Left ventricle myocardium inferior (tissue), 1 donor: ENCODE data around the gene RFC2. TPM values are rescaled to one million over a fixed set of nuclear protein-coding genes. Genes with fewer than 3 reads are reported as not detected.

ENCODE experiments used
- DNase-seq: peaks from one replicate; pipeline ENCODE4 v3.0.0-alpha.2; 2020
- H3K27ac ChIP-seq: fragments of 200-600 bp; replicated peaks from 2 replicates; pipeline ENCODE4 v1.8.0; 2021
- H3K27me3 ChIP-seq: fragments of 200-600 bp; 2 replicates; pipeline ENCODE4 v1.8.0; 2021; ENCODE audit warnings: low read depth
- H3K36me3 ChIP-seq: fragments of 200-600 bp; 2 replicates; pipeline ENCODE4 v1.8.0; 2021
- H3K4me1 ChIP-seq: fragments of 200-600 bp; 2 replicates; pipeline ENCODE4 v1.8.0; 2021
- H3K4me3 ChIP-seq: fragments of 200-600 bp; 2 replicates; pipeline ENCODE4 v1.8.0; 2021; ENCODE audit warnings: mild to moderate bottlenecking, moderate library complexity
- H3K9me3 ChIP-seq: fragments of 200-600 bp; replicated peaks from 2 replicates; pipeline ENCODE4 v1.8.0; 2021
- CTCF ChIP-seq: fragments of 200-600 bp; IDR thresholded peaks from 2 replicates; pipeline ENCODE4 v1.8.0; 2021; ENCODE audit warnings: antibody characterized with exemption, mild to moderate bottlenecking, borderline replicate concordance
- intact Hi-C: fragments of 100-400 bp; cut with micrococcal nuclease; formaldehyde crosslinking; loops from one replicate; pipeline ENCODE4 v1.11.0; 2022
- total RNA-seq: library from RNA; stranded (reverse); fragmentation: NEBNext Ultra II Directional; extraction: Animal tissue kit (Norgen Biotek cat#: 25700); gene quantifications from one replicate; pipeline ENCODE4 v1.2.1, GENCODE V29; 2021
- donor health status: DM: no; HTN: yes; CAD: no; lungs with severe emphysema.

Gene RFC2
- total RNA-seq, 1 donor from 2014 or later = 8.7 TPM

- TF ChIP-seq CTCF = no peak
- H3K9me3 ChIP-seq = no peaks in the 10 kb centered on the region
- H3K36me3 ChIP-seq = no peaks in the 10 kb centered on the region
- H3K4me3 ChIP-seq = no peak overlapping the region
- H3K4me1 ChIP-seq = peaks cover 28% of the 10 kb centered on the region
- H3K27me3 ChIP-seq = no peaks in the 10 kb centered on the region
- intact Hi-C loops = no loop called here
- no peak for DNase-seq
- H3K27ac ChIP-seq = no peak overlapping the region
These were observed 23.4 kb upstream of the RFC2 start for GRCh38 chr7:74277636-74278035.

GRCh38 chr7:74275401-74275881 lies 21.2 kb upstream of the RFC2 start:
- intact Hi-C loops = no loop called here
- no peaks in the 10 kb centered on the region for H3K36me3 ChIP-seq
- no peaks in the 10 kb centered on the region for H3K9me3 ChIP-seq
- peaks cover 38% of the 10 kb centered on the region for H3K4me1 ChIP-seq
- no peak for DNase-seq
- H3K27me3 ChIP-seq = no peaks in the 10 kb centered on the region
- TF ChIP-seq CTCF = peak; percentile 58
- H3K27ac ChIP-seq = no peak overlapping the region
- H3K4me3 ChIP-seq = no peak overlapping the region

- no peaks in the 10 kb centered on the region for H3K36me3 ChIP-seq
- peak overlapping the region; percentile 12 for H3K4me3 ChIP-seq
- H3K4me1 ChIP-seq = peaks cover 30% of the 10 kb centered on the region
- no peak for TF ChIP-seq CTCF
- peak overlapping the region; percentile 83 for H3K27ac ChIP-seq
- no peaks in the 10 kb centered on the region for H3K9me3 ChIP-seq
- intact Hi-C loops = no loop called here
- no peaks in the 10 kb centered on the region for H3K27me3 ChIP-seq
- peak; percentile 75 for DNase-seq
These were observed 18.3 kb upstream of the RFC2 start for GRCh38 chr7:74272305-74273038.

GRCh38 chr7:74271742-74272141 lies 17.5 kb upstream of the RFC2 start:
- H3K27me3 ChIP-seq = no peaks in the 10 kb centered on the region
- no peaks in the 10 kb centered on the region for H3K9me3 ChIP-seq
- H3K27ac ChIP-seq = peak overlapping the region; percentile 83
- no peak for DNase-seq
- TF ChIP-seq CTCF = no peak
- H3K4me1 ChIP-seq = peaks cover 30% of the 10 kb centered on the region
- intact Hi-C loops = no loop called here
- H3K36me3 ChIP-seq = no peaks in the 10 kb centered on the region
- H3K4me3 ChIP-seq = peak overlapping the region; percentile 12

- no peaks in the 10 kb centered on the region for H3K9me3 ChIP-seq
- DNase-seq = peak; percentile 46
- H3K4me3 ChIP-seq = peak overlapping the region; percentile 72
- H3K36me3 ChIP-seq = no peaks in the 10 kb centered on the region
- peaks cover 26% of the 10 kb centered on the region for H3K4me1 ChIP-seq
- intact Hi-C loops = no loop called here
- TF ChIP-seq CTCF = no peak
- H3K27ac ChIP-seq = peak overlapping the region; percentile 32
- no peaks in the 10 kb centered on the region for H3K27me3 ChIP-seq
These were observed 15.6 kb upstream of the RFC2 start for GRCh38 chr7:74269757-74270277.
